AG09309 (cell line): Measurements from ENCODE around the gene TMEM235.
"Not testable (repeated sequence)": the region's sequence is repeated elsewhere in the genome, so short reads cannot be mapped to it uniquely, and the experiment has no call there.

ENCODE experiments used
- DNase-seq: peaks from one replicate; pipeline ENCODE4 v3.0.0-alpha.2; 2010; ENCODE audit warnings: low read depth
- H3K4me3 ChIP-seq: 2 replicates; pipeline ENCODE4 v1.5.1; 2011; ENCODE audit warnings: mild to moderate bottlenecking, low read depth, low read length, moderate library complexity; ENCODE audit not compliant: control insufficient read depth
- CTCF ChIP-seq: IDR thresholded peaks from 2 replicates; pipeline ENCODE4 v1.5.1; 2011; ENCODE audit warnings: mild to moderate bottlenecking, low read depth, low read length, inconsistent platforms; ENCODE audit not compliant: insufficient read depth, control insufficient read depth; ENCODE audit errors: missing control alignments

TMEM235 gene

GRCh38 chr17:78233678-78234077 is 2.2 kb downstream of the TMEM235 start:
- no peak for TF ChIP-seq CTCF
- DNase-seq: no peak

GRCh38 chr17:78234261-78234865 is 2.9 kb downstream of the TMEM235 start:
- no peak for TF ChIP-seq CTCF
- no peak for DNase-seq
- no peak overlapping the region for H3K4me3 ChIP-seq

More at GRCh38 chr17:78233678-78234077, 2.2 kb downstream of the TMEM235 start:
- no peak overlapping the region for H3K4me3 ChIP-seq

- not testable (repeated sequence) for H3K4me3 ChIP-seq, DNase-seq
These were observed 3.6 kb downstream of the TMEM235 start for GRCh38 chr17:78235022-78235421.

GRCh38 chr17:78235885-78236284 is 4.5 kb downstream of the TMEM235 start:
- H3K4me3 ChIP-seq: no peak overlapping the region
- no peak for TF ChIP-seq CTCF
- no peak for DNase-seq

GRCh38 chr17:78236362-78237127 is 5.1 kb downstream of the TMEM235 start:
- DNase-seq: no peak
- no peak overlapping the region for H3K4me3 ChIP-seq
- no peak for TF ChIP-seq CTCF

- DNase-seq: no peak
- no peak overlapping the region for H3K4me3 ChIP-seq
- no peak for TF ChIP-seq CTCF
These were observed 6.1 kb downstream of the TMEM235 start for GRCh38 chr17:78237401-78238012.
